ENCODE results near the gene KIAA0232. TPM values are rescaled to one million over a fixed set of nuclear protein-coding genes. Genes with fewer than 3 reads are reported as not detected.
"Not testable (repeated sequence)": the region's sequence is repeated elsewhere in the genome, so short reads cannot be mapped to it uniquely, and the experiment has no call there.

The KIAA0232 gene
- total RNA-seq, 8 experiments from 2014 or later, result 18.2 to 42.5 (median 35.8) TPM

GRCh38 chr4:6749340-6750171, 33.0 kb upstream of the KIAA0232 start:
- H3K4me3 ChIP-seq, result no peak overlapping the region
- H3K4me1 ChIP-seq (replicated peaks in 1 of 2), result peaks cover 4 to 13% of the 10 kb centered on the region in 2 donors
- ATAC-seq (replicated peaks in 6 of 8), result peak; percentile 26 to 90 (median 84)
- in situ Hi-C loops (cut with MboI; ENCODE audit: low pct_unique_long_range_greater_than_20kb in 2 of 9, low sequenced_read_pairs in 9 of 9, unreplicated experiment in 9 of 9), result no loop called here
- no peak overlapping the region for H3K27ac ChIP-seq
- WGBS, 10 experiments, result 0 to 80% (median 40%) methylated on average over 1 to 3 of the region's 25 CpGs; no CpG with 5 or more reads in 5 of the 10 experiments

GRCh38 chr4:6750286-6751221, 32.0 kb upstream of the KIAA0232 start:
- WGBS, 10 experiments, result 71 to 100% (median 82%) methylated on average over 1 to 12 of the region's 23 CpGs; no CpG with 5 or more reads in 3 of the 10 experiments
- in situ Hi-C loops (cut with MboI; ENCODE audit: low pct_unique_long_range_greater_than_20kb in 2 of 9, low sequenced_read_pairs in 9 of 9, unreplicated experiment in 9 of 9), result no loop called here

GRCh38 chr4:6751611-6752485, 30.7 kb upstream of the KIAA0232 start:
- Histone ChIP-seq H3K27ac (no peak overlapping the region), H3K4me3 (no peak overlapping the region), H3K4me1 (replicated peaks in 1 of 2) (peaks cover 4 to 7% of the 10 kb centered on the region in 2 donors)
- ATAC-seq (replicated peaks in 6 of 8), result no peak
- in situ Hi-C loops (cut with MboI; ENCODE audit: low pct_unique_long_range_greater_than_20kb in 2 of 9, low sequenced_read_pairs in 9 of 9, unreplicated experiment in 9 of 9), result no loop called here
- WGBS, 10 experiments, result 67 to 93% (median 78%) methylated on average over 2 to 16 of the region's 18 CpGs; no CpG with 5 or more reads in 1 of the 10 experiments

More at GRCh38 chr4:6750286-6751221, 32.0 kb upstream of the KIAA0232 start:
- Histone ChIP-seq H3K27ac (no peak overlapping the region), H3K4me1 (replicated peaks in 1 of 2) (peaks cover 4 to 13% of the 10 kb centered on the region in 2 donors), H3K4me3 (no peak overlapping the region)
- ATAC-seq (replicated peaks in 6 of 8), result no peak

- in situ Hi-C loops (cut with MboI; ENCODE audit: low pct_unique_long_range_greater_than_20kb in 2 of 9, low sequenced_read_pairs in 9 of 9, unreplicated experiment in 9 of 9), result no loop called here
Measured at GRCh38 chr4:6752486-6752829, 30.1 kb upstream of the KIAA0232 start.

GRCh38 chr4:6753103-6753560, 29.4 kb upstream of the KIAA0232 start:
- in situ Hi-C loops (cut with MboI; ENCODE audit: low pct_unique_long_range_greater_than_20kb in 2 of 9, low sequenced_read_pairs in 9 of 9, unreplicated experiment in 9 of 9), result no loop called here
- whole genome bisulfite sequencing, 10 experiments, result 69 to 90% (median 82%) methylated on average over 1 to 10 of the region's 18 CpGs; no CpG with 5 or more reads in 4 of the 10 experiments
- no peak overlapping the region for H3K27ac ChIP-seq
- no peak for ATAC-seq (replicated peaks in 6 of 8)
- H3K4me3 ChIP-seq, result no peak overlapping the region
- peaks cover 4 to 7% of the 10 kb centered on the region in 2 donors for H3K4me1 ChIP-seq (replicated peaks in 1 of 2)

More at GRCh38 chr4:6752486-6752829, 30.1 kb upstream of the KIAA0232 start:
- H3K4me1 ChIP-seq (replicated peaks in 1 of 2), result peaks cover 4 to 7% of the 10 kb centered on the region in 2 donors
- 80 to 100% (median 98%) methylated on average over 1 to 6 of the region's 6 CpGs; no CpG with 5 or more reads in 1 of the 10 experiments for WGBS, 10 experiments
- no peak for ATAC-seq (replicated peaks in 6 of 8)
- no peak overlapping the region for H3K4me3 ChIP-seq
- H3K27ac ChIP-seq, result no peak overlapping the region

- Histone ChIP-seq H3K27ac (no peak overlapping the region), H3K4me1 (replicated peaks in 1 of 2) (peaks cover 4 to 7% of the 10 kb centered on the region in 2 donors), H3K4me3 (no peak overlapping the region)
- in situ Hi-C loops (cut with MboI; ENCODE audit: low pct_unique_long_range_greater_than_20kb in 2 of 9, low sequenced_read_pairs in 9 of 9, unreplicated experiment in 9 of 9), result no loop called here
- ATAC-seq (replicated peaks in 6 of 8), result no peak
- 40 to 100% (median 80%) methylated on average over 2 to 9 of the region's 9 CpGs; no CpG with 5 or more reads in 2 of the 10 experiments for WGBS, 10 experiments
Measured at GRCh38 chr4:6753891-6754290, 28.6 kb upstream of the KIAA0232 start.

GRCh38 chr4:6754481-6755087, 27.9 kb upstream of the KIAA0232 start:
- no peak overlapping the region for H3K4me3 ChIP-seq
- in situ Hi-C loops (cut with MboI; ENCODE audit: low pct_unique_long_range_greater_than_20kb in 2 of 9, low sequenced_read_pairs in 9 of 9, unreplicated experiment in 9 of 9), result no loop called here
- no peak overlapping the region for H3K27ac ChIP-seq
- H3K4me1 ChIP-seq (replicated peaks in 1 of 2), result peaks cover under 1 to 1% of the 10 kb centered on the region in 2 donors
- WGBS, 10 experiments, result 56 to 100% (median 86%) methylated on average over 1 to 3 of the region's 3 CpGs; no CpG with 5 or more reads in 3 of the 10 experiments
- no peak for ATAC-seq (replicated peaks in 6 of 8)

- ATAC-seq (replicated peaks in 6 of 8), result no peak
- H3K4me3 ChIP-seq, result no peak overlapping the region
- H3K27ac ChIP-seq, result no peak overlapping the region
- in situ Hi-C loops (cut with MboI; ENCODE audit: low pct_unique_long_range_greater_than_20kb in 2 of 9, low sequenced_read_pairs in 9 of 9, unreplicated experiment in 9 of 9), result no loop called here
- H3K4me1 ChIP-seq (replicated peaks in 1 of 2), result no peaks in the 10 kb centered on the region
- 70 to 97% (median 90%) methylated on average over 2 to 5 of the region's 5 CpGs; no CpG with 5 or more reads in 4 of the 10 experiments for WGBS, 10 experiments
Measured at GRCh38 chr4:6755088-6755753, 27.3 kb upstream of the KIAA0232 start.

- H3K4me3 ChIP-seq; H3K4me1 ChIP-seq (replicated peaks in 1 of 2); H3K27ac ChIP-seq; in situ Hi-C loops (cut with MboI; ENCODE audit: low pct_unique_long_range_greater_than_20kb in 2 of 9, low sequenced_read_pairs in 9 of 9, unreplicated experiment in 9 of 9): not testable (repeated sequence)
- 50 to 100% (median 83%) methylated on average over 1 of the region's 6 CpGs; no CpG with 5 or more reads in 5 of the 10 experiments for WGBS, 10 experiments
- peak in 1 of 8 experiments; percentile 38 for ATAC-seq (replicated peaks in 6 of 8)
Measured at GRCh38 chr4:6756345-6756744, 26.2 kb upstream of the KIAA0232 start.

GRCh38 chr4:6758728-6759127, 23.8 kb upstream of the KIAA0232 start:
- no peak for ATAC-seq (replicated peaks in 6 of 8)
- Histone ChIP-seq H3K4me1 (replicated peaks in 1 of 2) (no peaks in the 10 kb centered on the region), H3K27ac (no peak overlapping the region), H3K4me3 (no peak overlapping the region)
- WGBS, 10 experiments, result 0 to 100% (median 93%) methylated on average over 1 to 4 of the region's 4 CpGs; no CpG with 5 or more reads in 2 of the 10 experiments
- in situ Hi-C loops (cut with MboI; ENCODE audit: low pct_unique_long_range_greater_than_20kb in 2 of 9, low sequenced_read_pairs in 9 of 9, unreplicated experiment in 9 of 9), result no loop called here

- H3K4me1 ChIP-seq (replicated peaks in 1 of 2), result no peaks in the 10 kb centered on the region
- 43 to 100% (median 83%) methylated on average over 1 to 3 of the region's 9 CpGs; no CpG with 5 or more reads in 4 of the 10 experiments for WGBS, 10 experiments
- H3K27ac ChIP-seq, result no peak overlapping the region
- ATAC-seq (replicated peaks in 6 of 8), result no peak
- in situ Hi-C loops (cut with MboI; ENCODE audit: low pct_unique_long_range_greater_than_20kb in 2 of 9, low sequenced_read_pairs in 9 of 9, unreplicated experiment in 9 of 9), result no loop called here
- H3K4me3 ChIP-seq, result no peak overlapping the region
Measured at GRCh38 chr4:6760865-6761264, 21.7 kb upstream of the KIAA0232 start.

All from motor neuron (in vitro differentiated cells).